Central memory CD8-positive, alpha-beta T cell (primary cell): Measurements from ENCODE around the gene TSPAN18.

ENCODE experiments used
- ATAC-seq: fragments of 150-1000 bp; cut with Tn5 transposase; replicated peaks from 2 replicates; pipeline ENCODE4 v1.10.0; 2022; ENCODE audit warnings: mild to moderate bottlenecking, moderate FRiP score, moderate number of reproducible peaks; ENCODE audit not compliant: poor library complexity, severe bottlenecking; ENCODE audit errors: extremely low read depth
- DNase-seq, 2 donors: peaks; one replicate each; pipeline ENCODE4 v3.0.0; 2021; ENCODE audit warnings: low spot score in 2 of 2
- H3K27ac Mint-ChIP-seq: one replicate; pipeline ENCODE4 v1.8.0; 2022; ENCODE audit warnings: low read depth, mild to moderate bottlenecking, moderate library complexity, mixed read lengths
- H3K27me3 Mint-ChIP-seq: one replicate; pipeline ENCODE4 v1.8.0; 2022; ENCODE audit warnings: mixed read lengths
- H3K36me3 Mint-ChIP-seq: one replicate; pipeline ENCODE4 v1.8.0; 2022; ENCODE audit warnings: mild to moderate bottlenecking, moderate library complexity, mixed read lengths; ENCODE audit not compliant: insufficient read depth
- H3K4me1 Mint-ChIP-seq: one replicate; pipeline ENCODE4 v1.8.0; 2022; ENCODE audit warnings: mixed read lengths
- H3K4me3 Mint-ChIP-seq: one replicate; pipeline ENCODE4 v1.8.0; 2022; ENCODE audit warnings: mild to moderate bottlenecking, moderate library complexity, mixed read lengths
- H3K9me3 Mint-ChIP-seq: one replicate; pipeline ENCODE4 v1.8.0; 2022; ENCODE audit warnings: mixed read lengths

TSPAN18 gene

DNA sequence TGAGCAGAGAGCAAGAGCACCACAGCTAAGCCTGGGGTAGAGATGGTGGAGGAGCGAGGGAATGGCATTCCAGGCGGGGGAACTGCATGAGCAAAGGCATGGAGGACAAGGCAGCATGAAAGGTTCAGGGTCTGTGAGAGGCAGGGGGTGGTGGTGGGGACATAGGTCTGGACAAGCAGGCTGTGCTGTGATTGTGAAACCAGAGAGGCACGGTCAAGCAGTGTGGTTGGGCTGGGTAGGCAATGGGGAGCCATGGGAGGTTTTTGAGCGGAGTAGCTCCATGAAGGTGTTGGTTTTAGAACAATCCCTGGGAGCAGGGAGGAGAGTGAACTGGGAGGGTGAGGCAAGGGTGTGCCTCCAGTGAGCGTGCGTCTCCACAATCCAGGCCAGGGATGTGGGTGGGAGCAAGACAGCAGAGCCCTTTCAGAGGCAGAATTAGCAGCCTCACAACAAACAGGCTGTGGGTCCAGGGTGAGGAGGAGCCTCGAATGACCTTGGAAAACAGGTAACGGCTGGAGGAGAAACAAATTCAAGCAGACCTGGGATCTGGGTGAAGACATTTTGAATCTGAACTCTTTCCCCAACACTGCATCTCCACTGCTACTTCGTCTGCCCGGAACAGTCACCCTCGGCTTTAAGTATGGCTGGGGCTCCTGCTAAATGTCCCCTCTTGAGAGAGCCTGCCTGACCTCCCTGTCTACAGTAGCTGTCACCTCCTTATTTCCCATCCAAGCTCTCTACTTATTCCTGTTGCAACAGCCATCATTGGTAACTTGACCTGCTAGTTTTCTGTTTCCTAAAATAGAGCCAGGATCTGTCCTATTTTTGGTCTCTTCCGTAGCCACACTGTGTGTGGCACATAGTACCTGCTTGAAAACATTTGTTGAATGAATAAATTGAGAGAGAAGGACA lies 27.0 kb upstream of the TSPAN18 start:
- peaks cover 10% of the 10 kb centered on the region for H3K4me1 Mint-ChIP-seq
- H3K27ac Mint-ChIP-seq: peak overlapping the region; percentile 58
- peaks cover 37% of the 10 kb centered on the region for H3K27me3 Mint-ChIP-seq
- no peak for ATAC-seq
- no peak overlapping the region for H3K4me3 Mint-ChIP-seq
- no peaks in the 10 kb centered on the region for H3K36me3 Mint-ChIP-seq
- H3K9me3 Mint-ChIP-seq: no peaks in the 10 kb centered on the region
- no peak for DNase-seq

DNA sequence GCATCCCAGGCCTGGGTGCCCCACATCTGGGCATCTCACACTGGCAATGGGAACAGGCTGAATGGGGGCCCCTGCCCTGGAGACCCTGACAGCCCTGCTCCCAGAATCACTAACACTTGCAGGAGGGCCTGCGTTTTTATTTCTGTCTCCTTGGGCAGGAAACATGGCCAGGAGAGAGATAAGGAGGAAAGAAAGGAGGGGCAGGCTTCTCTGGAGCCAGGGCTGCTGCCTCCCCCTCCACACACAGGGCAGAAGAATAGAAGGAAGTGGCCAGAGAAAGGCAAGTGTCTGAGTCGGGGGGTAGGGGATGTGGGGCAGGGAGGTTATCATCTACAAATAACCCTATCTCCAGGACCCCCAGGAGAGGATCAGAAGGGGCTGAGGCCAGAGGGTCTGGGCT lies 25.5 kb upstream of the TSPAN18 start:
- Mint-ChIP-seq H3K4me3 (no peak overlapping the region), H3K4me1 (peaks cover 5% of the 10 kb centered on the region), H3K27me3 (peaks cover 37% of the 10 kb centered on the region), H3K9me3 (no peaks in the 10 kb centered on the region), H3K36me3 (no peaks in the 10 kb centered on the region), H3K27ac (no peak overlapping the region)
- DNase-seq (no peak), ATAC-seq (no peak)

- no peaks in the 10 kb centered on the region for H3K36me3 Mint-ChIP-seq
- ATAC-seq (no peak), DNase-seq (no peak)
- no peak overlapping the region for H3K4me3 Mint-ChIP-seq
- H3K4me1 Mint-ChIP-seq: peaks cover 5% of the 10 kb centered on the region
- H3K9me3 Mint-ChIP-seq: no peaks in the 10 kb centered on the region
- H3K27me3 Mint-ChIP-seq: peaks cover 37% of the 10 kb centered on the region
- no peak overlapping the region for H3K27ac Mint-ChIP-seq
Observed at GRCh38 chr11:44702889-44703288, 23.9 kb upstream of the TSPAN18 start.

DNA sequence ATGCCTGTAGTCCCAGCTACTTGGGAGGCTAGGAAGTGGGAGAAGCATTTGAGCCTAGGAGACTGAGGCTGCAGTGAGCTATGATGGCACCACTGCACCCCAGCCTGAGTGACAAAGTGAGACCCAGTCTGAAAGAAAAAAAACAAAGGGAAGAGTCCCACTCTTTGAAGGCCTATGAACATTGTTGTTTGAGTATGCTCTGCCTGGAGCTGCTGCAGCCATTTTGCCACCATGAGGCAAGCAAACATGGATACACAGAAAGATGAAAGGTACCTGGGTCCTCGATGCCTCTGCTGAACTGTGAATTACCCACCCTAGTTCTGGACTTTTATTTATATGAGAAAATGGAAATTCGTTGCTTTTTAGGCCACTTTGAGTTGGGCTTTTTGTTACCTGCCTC lies 19.7 kb upstream of the TSPAN18 start:
- peaks cover 19% of the 10 kb centered on the region for H3K4me1 Mint-ChIP-seq
- H3K27ac Mint-ChIP-seq: no peak overlapping the region
- ATAC-seq (no peak), DNase-seq (no peak)
- H3K27me3 Mint-ChIP-seq: peaks cover 26% of the 10 kb centered on the region
- H3K9me3 Mint-ChIP-seq: no peaks in the 10 kb centered on the region
- H3K36me3 Mint-ChIP-seq: no peaks in the 10 kb centered on the region
- no peak overlapping the region for H3K4me3 Mint-ChIP-seq

- H3K9me3 Mint-ChIP-seq: no peaks in the 10 kb centered on the region
- H3K4me3 Mint-ChIP-seq: no peak overlapping the region
- ATAC-seq (no peak), DNase-seq (no peak)
- peaks cover 23% of the 10 kb centered on the region for H3K27me3 Mint-ChIP-seq
- H3K36me3 Mint-ChIP-seq: no peaks in the 10 kb centered on the region
- H3K27ac Mint-ChIP-seq: no peak overlapping the region
- H3K4me1 Mint-ChIP-seq: peaks cover 18% of the 10 kb centered on the region
Observed at GRCh38 chr11:44708009-44708408, 18.8 kb upstream of the TSPAN18 start.

GRCh38 chr11:44708523-44709280 lies 18.1 kb upstream of the TSPAN18 start:
- Mint-ChIP-seq H3K4me3 (no peak overlapping the region), H3K27me3 (peaks cover 27% of the 10 kb centered on the region), H3K36me3 (no peaks in the 10 kb centered on the region), H3K9me3 (no peaks in the 10 kb centered on the region), H3K27ac (no peak overlapping the region), H3K4me1 (peaks cover 18% of the 10 kb centered on the region)
- DNase-seq (no peak), ATAC-seq (no peak)

GRCh38 chr11:44709281-44709562 lies 17.5 kb upstream of the TSPAN18 start:
- Mint-ChIP-seq H3K4me1 (peaks cover 18% of the 10 kb centered on the region), H3K27me3 (peaks cover 32% of the 10 kb centered on the region), H3K36me3 (no peaks in the 10 kb centered on the region), H3K9me3 (no peaks in the 10 kb centered on the region), H3K4me3 (no peak overlapping the region), H3K27ac (no peak overlapping the region)
- DNase-seq: no peak
- no peak for ATAC-seq

DNA sequence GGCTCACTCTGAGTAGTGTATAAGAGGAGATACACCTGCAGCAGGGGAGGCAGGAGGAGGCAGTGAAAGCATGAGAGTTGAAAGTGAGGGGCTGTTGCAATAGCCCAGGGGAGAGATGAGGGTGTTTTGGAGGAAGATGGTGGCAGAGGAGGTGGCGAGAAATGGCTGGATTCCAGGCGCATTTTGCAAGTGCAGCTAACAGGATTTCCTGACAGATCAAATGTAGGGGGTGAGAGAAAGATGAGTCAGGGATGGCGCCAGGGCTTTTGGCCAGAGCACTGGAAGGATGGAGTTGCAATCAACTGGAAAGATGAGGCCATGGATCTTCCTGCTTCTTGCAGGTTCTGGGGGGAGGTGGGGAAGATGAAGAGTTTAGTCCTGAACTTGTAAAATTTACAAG lies 16.8 kb upstream of the TSPAN18 start:
- peak overlapping the region; percentile 7 for H3K27ac Mint-ChIP-seq
- peaks cover 37% of the 10 kb centered on the region for H3K27me3 Mint-ChIP-seq
- peaks cover 18% of the 10 kb centered on the region for H3K4me1 Mint-ChIP-seq
- no peak for ATAC-seq
- no peak for DNase-seq
- H3K36me3 Mint-ChIP-seq: no peaks in the 10 kb centered on the region
- peak overlapping the region; percentile 3 for H3K4me3 Mint-ChIP-seq
- no peaks in the 10 kb centered on the region for H3K9me3 Mint-ChIP-seq

- Mint-ChIP-seq H3K27ac (peak overlapping the region; percentile 5), H3K4me1 (peaks cover 18% of the 10 kb centered on the region), H3K9me3 (no peaks in the 10 kb centered on the region), H3K36me3 (no peaks in the 10 kb centered on the region), H3K4me3 (no peak overlapping the region), H3K27me3 (peaks cover 37% of the 10 kb centered on the region)
- ATAC-seq (no peak), DNase-seq (no peak)
Observed at GRCh38 chr11:44711113-44711786, 15.5 kb upstream of the TSPAN18 start.

- H3K27me3 Mint-ChIP-seq: peaks cover 37% of the 10 kb centered on the region
- no peaks in the 10 kb centered on the region for H3K9me3 Mint-ChIP-seq
- peak overlapping the region; percentile 5 for H3K27ac Mint-ChIP-seq
- no peak for ATAC-seq
- peaks cover 18% of the 10 kb centered on the region for H3K4me1 Mint-ChIP-seq
- H3K36me3 Mint-ChIP-seq: no peaks in the 10 kb centered on the region
- no peak for DNase-seq
- H3K4me3 Mint-ChIP-seq: no peak overlapping the region
Observed at GRCh38 chr11:44711787-44712608, 14.8 kb upstream of the TSPAN18 start.

DNA sequence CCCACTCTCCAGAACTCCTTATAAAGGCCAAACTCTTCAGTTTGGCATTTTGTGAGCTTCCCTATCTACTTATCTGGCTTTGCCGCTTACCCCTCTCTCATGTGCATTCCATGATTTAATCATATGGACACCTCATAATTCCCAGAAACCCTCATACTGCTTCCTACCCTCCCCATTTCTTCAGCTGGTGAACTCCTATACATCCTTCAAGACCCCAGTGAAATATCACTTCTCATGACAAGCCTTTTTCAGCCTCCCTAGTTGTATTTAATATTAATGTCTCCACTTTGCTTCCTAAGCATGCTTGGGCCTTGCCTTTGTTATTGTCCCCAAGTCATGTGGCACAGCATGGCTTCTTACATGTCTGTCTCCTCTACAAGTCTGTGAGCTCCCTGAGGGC lies 13.7 kb upstream of the TSPAN18 start:
- Mint-ChIP-seq H3K36me3 (no peaks in the 10 kb centered on the region), H3K4me3 (no peak overlapping the region), H3K9me3 (no peaks in the 10 kb centered on the region), H3K27ac (no peak overlapping the region), H3K27me3 (peaks cover 37% of the 10 kb centered on the region), H3K4me1 (peaks cover 18% of the 10 kb centered on the region)
- no peak for ATAC-seq
- no peak for DNase-seq

GRCh38 chr11:44716256-44716655 lies 10.5 kb upstream of the TSPAN18 start:
- H3K27me3 Mint-ChIP-seq: peaks cover 16% of the 10 kb centered on the region
- no peak overlapping the region for H3K4me3 Mint-ChIP-seq
- no peaks in the 10 kb centered on the region for H3K9me3 Mint-ChIP-seq
- no peaks in the 10 kb centered on the region for H3K4me1 Mint-ChIP-seq
- DNase-seq (no peak), ATAC-seq (no peak)
- no peak overlapping the region for H3K27ac Mint-ChIP-seq
- no peaks in the 10 kb centered on the region for H3K36me3 Mint-ChIP-seq
